Measurements from ENCODE around the gene PKDREJ.

PKDREJ gene

GRCh38 chr22:46238541-46238940, 24.6 kb downstream of the PKDREJ start:
- Histone ChIP-seq H3K27ac (ENCODE audit: low read depth, low read length) (peak overlapping the region; percentile 67), H3K4me1 (ENCODE audit: control insufficient read depth, insufficient read depth, low read length) (peaks cover 11% of the 10 kb centered on the region), H3K9ac (ENCODE audit: low read length) (no peak overlapping the region), H3K27me3 (ENCODE audit: control insufficient read depth, insufficient read depth, low read length) (no peaks in the 10 kb centered on the region), H3K36me3 (ENCODE audit: control insufficient read depth, insufficient read depth, low read length) (no peaks in the 10 kb centered on the region), H3K4me3 (ENCODE audit: low read length) (no peak overlapping the region)

- H3K4me1 ChIP-seq (ENCODE audit: control insufficient read depth, insufficient read depth, low read length), result peaks cover 17% of the 10 kb centered on the region
- H3K27me3 ChIP-seq (ENCODE audit: control insufficient read depth, insufficient read depth, low read length), result no peaks in the 10 kb centered on the region
- H3K4me3 ChIP-seq (ENCODE audit: low read length), result no peak overlapping the region
- H3K27ac ChIP-seq (ENCODE audit: low read depth, low read length), result peak overlapping the region; percentile 67
- no peak overlapping the region for H3K9ac ChIP-seq (ENCODE audit: low read length)
- peaks cover 3% of the 10 kb centered on the region for H3K36me3 ChIP-seq (ENCODE audit: control insufficient read depth, insufficient read depth, low read length)
Measured at GRCh38 chr22:46237453-46238124, 25.6 kb downstream of the PKDREJ start.

- H3K27ac ChIP-seq (ENCODE audit: low read depth, low read length), result no peak overlapping the region
- no peak overlapping the region for H3K9ac ChIP-seq (ENCODE audit: low read length)
- H3K27me3 ChIP-seq (ENCODE audit: control insufficient read depth, insufficient read depth, low read length), result no peaks in the 10 kb centered on the region
- peaks cover 3% of the 10 kb centered on the region for H3K36me3 ChIP-seq (ENCODE audit: control insufficient read depth, insufficient read depth, low read length)
- peaks cover 17% of the 10 kb centered on the region for H3K4me1 ChIP-seq (ENCODE audit: control insufficient read depth, insufficient read depth, low read length)
- no peak overlapping the region for H3K4me3 ChIP-seq (ENCODE audit: low read length)
Measured at GRCh38 chr22:46234969-46235368, 28.2 kb downstream of the PKDREJ start.

- Histone ChIP-seq H3K9ac (ENCODE audit: low read length) (no peak overlapping the region), H3K4me3 (ENCODE audit: low read length) (no peak overlapping the region), H3K36me3 (ENCODE audit: control insufficient read depth, insufficient read depth, low read length) (peaks cover 3% of the 10 kb centered on the region), H3K4me1 (ENCODE audit: control insufficient read depth, insufficient read depth, low read length) (peaks cover 11% of the 10 kb centered on the region), H3K27ac (ENCODE audit: low read depth, low read length) (peak overlapping the region; percentile 15), H3K27me3 (ENCODE audit: control insufficient read depth, insufficient read depth, low read length) (no peaks in the 10 kb centered on the region)
Measured at GRCh38 chr22:46233231-46233630, 29.9 kb downstream of the PKDREJ start.

GRCh38 chr22:46230262-46230901, 32.8 kb downstream of the PKDREJ start:
- Histone ChIP-seq H3K36me3 (ENCODE audit: control insufficient read depth, insufficient read depth, low read length) (peaks cover 5% of the 10 kb centered on the region), H3K27ac (ENCODE audit: low read depth, low read length) (no peak overlapping the region), H3K9ac (ENCODE audit: low read length) (no peak overlapping the region), H3K4me3 (ENCODE audit: low read length) (no peak overlapping the region), H3K4me1 (ENCODE audit: control insufficient read depth, insufficient read depth, low read length) (peaks cover 5% of the 10 kb centered on the region), H3K27me3 (ENCODE audit: control insufficient read depth, insufficient read depth, low read length) (no peaks in the 10 kb centered on the region)

- Histone ChIP-seq H3K27me3 (ENCODE audit: control insufficient read depth, insufficient read depth, low read length) (no peaks in the 10 kb centered on the region), H3K27ac (ENCODE audit: low read depth, low read length) (no peak overlapping the region), H3K4me1 (ENCODE audit: control insufficient read depth, insufficient read depth, low read length) (peaks cover 5% of the 10 kb centered on the region), H3K36me3 (ENCODE audit: control insufficient read depth, insufficient read depth, low read length) (peaks cover 6% of the 10 kb centered on the region), H3K4me3 (ENCODE audit: low read length) (no peak overlapping the region), H3K9ac (ENCODE audit: low read length) (no peak overlapping the region)
Measured at GRCh38 chr22:46229701-46230100, 33.4 kb downstream of the PKDREJ start.

- Histone ChIP-seq H3K27ac (ENCODE audit: low read depth, low read length) (no peak overlapping the region), H3K9ac (ENCODE audit: low read length) (no peak overlapping the region), H3K27me3 (ENCODE audit: control insufficient read depth, insufficient read depth, low read length) (no peaks in the 10 kb centered on the region), H3K36me3 (ENCODE audit: control insufficient read depth, insufficient read depth, low read length) (peaks cover 3% of the 10 kb centered on the region), H3K4me1 (ENCODE audit: control insufficient read depth, insufficient read depth, low read length) (no peaks in the 10 kb centered on the region), H3K4me3 (ENCODE audit: low read length) (no peak overlapping the region)
Measured at GRCh38 chr22:46226577-46226976, 36.6 kb downstream of the PKDREJ start.

- no peak overlapping the region for H3K9ac ChIP-seq (ENCODE audit: low read length)
- no peaks in the 10 kb centered on the region for H3K27me3 ChIP-seq (ENCODE audit: control insufficient read depth, insufficient read depth, low read length)
- no peaks in the 10 kb centered on the region for H3K4me1 ChIP-seq (ENCODE audit: control insufficient read depth, insufficient read depth, low read length)
- no peak overlapping the region for H3K4me3 ChIP-seq (ENCODE audit: low read length)
- no peak overlapping the region for H3K27ac ChIP-seq (ENCODE audit: low read depth, low read length)
- peaks cover 8% of the 10 kb centered on the region for H3K36me3 ChIP-seq (ENCODE audit: control insufficient read depth, insufficient read depth, low read length)
Measured at GRCh38 chr22:46225631-46226030, 37.5 kb downstream of the PKDREJ start.

GRCh38 chr22:46224898-46225290, 38.2 kb downstream of the PKDREJ start:
- Histone ChIP-seq H3K4me3 (ENCODE audit: low read length) (no peak overlapping the region), H3K27ac (ENCODE audit: low read depth, low read length) (no peak overlapping the region), H3K9ac (ENCODE audit: low read length) (no peak overlapping the region), H3K4me1 (ENCODE audit: control insufficient read depth, insufficient read depth, low read length) (no peaks in the 10 kb centered on the region), H3K27me3 (ENCODE audit: control insufficient read depth, insufficient read depth, low read length) (no peaks in the 10 kb centered on the region), H3K36me3 (ENCODE audit: control insufficient read depth, insufficient read depth, low read length) (peaks cover 10% of the 10 kb centered on the region)

GRCh38 chr22:46224044-46224897, 38.9 kb downstream of the PKDREJ start:
- no peaks in the 10 kb centered on the region for H3K27me3 ChIP-seq (ENCODE audit: control insufficient read depth, insufficient read depth, low read length)
- H3K4me1 ChIP-seq (ENCODE audit: control insufficient read depth, insufficient read depth, low read length), result no peaks in the 10 kb centered on the region
- peaks cover 14% of the 10 kb centered on the region for H3K36me3 ChIP-seq (ENCODE audit: control insufficient read depth, insufficient read depth, low read length)
- H3K4me3 ChIP-seq (ENCODE audit: low read length), result no peak overlapping the region
- H3K9ac ChIP-seq (ENCODE audit: low read length), result no peak overlapping the region
- H3K27ac ChIP-seq (ENCODE audit: low read depth, low read length), result no peak overlapping the region

- Histone ChIP-seq H3K27me3 (ENCODE audit: control insufficient read depth, insufficient read depth, low read length) (no peaks in the 10 kb centered on the region), H3K36me3 (ENCODE audit: control insufficient read depth, insufficient read depth, low read length) (peaks cover 26% of the 10 kb centered on the region), H3K4me1 (ENCODE audit: control insufficient read depth, insufficient read depth, low read length) (no peaks in the 10 kb centered on the region), H3K27ac (ENCODE audit: low read depth, low read length) (no peak overlapping the region), H3K9ac (ENCODE audit: low read length) (no peak overlapping the region), H3K4me3 (ENCODE audit: low read length) (no peak overlapping the region)
Measured at GRCh38 chr22:46220921-46221320, 42.2 kb downstream of the PKDREJ start.

- H3K4me1 ChIP-seq (ENCODE audit: control insufficient read depth, insufficient read depth, low read length), result no peaks in the 10 kb centered on the region
- H3K27ac ChIP-seq (ENCODE audit: low read depth, low read length), result no peak overlapping the region
- H3K4me3 ChIP-seq (ENCODE audit: low read length), result no peak overlapping the region
- no peak overlapping the region for H3K9ac ChIP-seq (ENCODE audit: low read length)
- peaks cover 23% of the 10 kb centered on the region for H3K36me3 ChIP-seq (ENCODE audit: control insufficient read depth, insufficient read depth, low read length)
- H3K27me3 ChIP-seq (ENCODE audit: control insufficient read depth, insufficient read depth, low read length), result no peaks in the 10 kb centered on the region
Measured at GRCh38 chr22:46219636-46220035, 43.5 kb downstream of the PKDREJ start.
